ENCODE measurements around the gene MYF6. TPM values are rescaled to one million over a fixed set of nuclear protein-coding genes. Genes with fewer than 3 reads are reported as not detected.

Gene MYF6
- total RNA-seq, 2 experiments from 2014 or later, result not detected

GRCh38 chr12:80690513-80690912 is 16.9 kb upstream of the MYF6 start:
- no peak for ATAC-seq
- no peaks in the 10 kb centered on the region for H3K9me3 Mint-ChIP-seq (ENCODE audit: insufficient read depth)
- H3K27me3 Mint-ChIP-seq (ENCODE audit: low read depth), result no peaks in the 10 kb centered on the region
- no peak overlapping the region for H3K27ac Mint-ChIP-seq
- ChIA-PET CTCF (no interaction called here), POLR2A (no interaction called here)
- no peaks in the 10 kb centered on the region for H3K4me1 Mint-ChIP-seq (ENCODE audit: low read depth)
- H3K36me3 Mint-ChIP-seq (ENCODE audit: low read depth), result no peaks in the 10 kb centered on the region
- DNase-seq, result no peak
- H3K4me3 Mint-ChIP-seq, result no peak overlapping the region

GRCh38 chr12:80692114-80692513 is 15.3 kb upstream of the MYF6 start:
- H3K9me3 Mint-ChIP-seq (ENCODE audit: insufficient read depth), result no peaks in the 10 kb centered on the region
- CTCF ChIA-PET, result no interaction called here
- ATAC-seq, result no peak
- H3K27me3 Mint-ChIP-seq (ENCODE audit: low read depth), result no peaks in the 10 kb centered on the region
- H3K4me1 Mint-ChIP-seq (ENCODE audit: low read depth), result no peaks in the 10 kb centered on the region
- POLR2A ChIA-PET, result no interaction called here
- no peak for DNase-seq
- no peak overlapping the region for H3K4me3 Mint-ChIP-seq
- no peak overlapping the region for H3K27ac Mint-ChIP-seq
- no peaks in the 10 kb centered on the region for H3K36me3 Mint-ChIP-seq (ENCODE audit: low read depth)

GRCh38 chr12:80697270-80697887 is 10.1 kb upstream of the MYF6 start:
- Mint-ChIP-seq H3K4me3 (no peak overlapping the region), H3K9me3 (ENCODE audit: insufficient read depth) (no peaks in the 10 kb centered on the region), H3K36me3 (ENCODE audit: low read depth) (no peaks in the 10 kb centered on the region), H3K27ac (no peak overlapping the region), H3K27me3 (ENCODE audit: low read depth) (no peaks in the 10 kb centered on the region), H3K4me1 (ENCODE audit: low read depth) (no peaks in the 10 kb centered on the region)
- ATAC-seq (no peak), DNase-seq (no peak)
- ChIA-PET POLR2A (interaction anchor here (0.7 kb wide), 1 partner anchor 33 kb away, joined by 3 read pairs; no protein-coding TSS in a partner anchor), CTCF (no interaction called here)

DNA sequence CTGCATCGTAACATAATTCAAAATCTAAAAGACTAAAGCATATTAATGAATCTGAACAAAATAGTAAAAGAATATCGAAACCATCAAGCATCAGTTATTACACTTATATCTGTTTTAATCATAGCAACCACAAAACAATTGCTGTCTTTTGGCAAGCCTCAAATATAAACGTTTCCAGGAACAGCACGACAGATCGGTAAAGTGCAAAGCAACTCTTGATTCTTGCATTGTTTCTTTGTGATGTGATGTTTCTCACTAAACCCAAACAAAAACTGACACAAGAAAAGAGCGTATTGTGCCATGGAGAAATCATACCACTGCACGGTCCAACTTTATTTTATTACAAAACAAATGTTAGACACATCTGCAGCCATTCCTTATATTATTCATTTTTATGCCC is 9.2 kb upstream of the MYF6 start:
- H3K4me1 Mint-ChIP-seq (ENCODE audit: low read depth), result no peaks in the 10 kb centered on the region
- DNase-seq, result no peak
- no peaks in the 10 kb centered on the region for H3K9me3 Mint-ChIP-seq (ENCODE audit: insufficient read depth)
- H3K36me3 Mint-ChIP-seq (ENCODE audit: low read depth), result no peaks in the 10 kb centered on the region
- ChIA-PET POLR2A (no interaction called here), CTCF (no interaction called here)
- no peak for ATAC-seq
- no peak overlapping the region for H3K4me3 Mint-ChIP-seq
- no peak overlapping the region for H3K27ac Mint-ChIP-seq
- H3K27me3 Mint-ChIP-seq (ENCODE audit: low read depth), result no peaks in the 10 kb centered on the region

DNA sequence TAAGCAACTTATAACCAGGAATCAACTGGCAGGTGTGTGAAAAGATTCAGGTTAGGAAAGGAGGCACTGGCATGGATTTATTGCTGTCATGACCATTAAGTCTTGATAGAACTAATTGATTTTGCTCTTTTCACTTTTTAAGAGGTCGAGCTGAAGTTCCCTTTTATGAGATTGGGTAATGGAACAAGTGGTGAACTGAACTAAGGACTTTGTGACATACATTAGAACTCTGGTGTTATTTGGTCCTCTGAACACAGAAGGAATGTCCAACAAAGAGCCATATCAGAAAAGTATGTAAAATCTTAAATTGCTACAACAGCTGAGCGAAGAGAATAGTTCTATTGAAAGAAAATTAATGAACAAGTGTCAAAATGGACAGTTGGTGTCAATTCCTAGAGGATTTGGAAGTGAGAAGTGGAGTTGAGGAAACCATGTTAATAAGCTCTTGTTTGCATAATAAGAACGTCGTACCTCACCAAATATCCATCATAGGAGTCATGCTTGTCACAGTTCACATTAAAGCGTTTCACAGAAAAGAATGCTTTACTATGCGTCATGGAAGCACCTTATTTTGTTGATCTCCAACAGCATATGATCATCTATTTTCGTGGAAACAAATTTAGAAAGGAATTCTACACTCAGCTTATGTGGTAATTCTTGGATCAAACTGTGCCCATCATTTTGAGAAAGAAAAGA is 8.4 kb upstream of the MYF6 start:
- ATAC-seq (no peak), DNase-seq (no peak)
- Mint-ChIP-seq H3K4me3 (no peak overlapping the region), H3K27ac (no peak overlapping the region), H3K4me1 (ENCODE audit: low read depth) (no peaks in the 10 kb centered on the region), H3K36me3 (ENCODE audit: low read depth) (no peaks in the 10 kb centered on the region), H3K27me3 (ENCODE audit: low read depth) (no peaks in the 10 kb centered on the region), H3K9me3 (ENCODE audit: insufficient read depth) (no peaks in the 10 kb centered on the region)
- POLR2A ChIA-PET, result no interaction called here
- CTCF ChIA-PET, result no interaction called here

DNA sequence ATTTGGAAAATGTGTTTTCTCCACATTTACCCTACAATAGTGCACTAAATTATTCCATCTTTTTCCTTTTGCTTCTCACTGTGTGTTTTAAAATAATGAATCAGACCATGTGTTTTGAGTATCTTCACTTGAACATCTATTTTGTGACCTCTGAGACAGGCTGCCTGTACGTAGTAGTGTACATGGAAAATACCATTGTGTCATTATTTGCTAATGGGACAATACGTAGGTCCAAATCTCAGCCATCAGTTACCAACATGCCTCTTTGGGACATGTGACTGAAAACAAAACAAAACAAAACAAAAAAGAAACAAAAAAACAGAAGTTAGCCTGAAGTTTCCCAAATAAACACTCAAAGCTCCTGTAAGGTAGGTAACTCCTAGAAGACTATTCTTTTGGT is 7.1 kb upstream of the MYF6 start:
- POLR2A ChIA-PET, result no interaction called here
- no peaks in the 10 kb centered on the region for H3K4me1 Mint-ChIP-seq (ENCODE audit: low read depth)
- no peaks in the 10 kb centered on the region for H3K27me3 Mint-ChIP-seq (ENCODE audit: low read depth)
- CTCF ChIA-PET, result no interaction called here
- no peaks in the 10 kb centered on the region for H3K36me3 Mint-ChIP-seq (ENCODE audit: low read depth)
- DNase-seq (no peak), ATAC-seq (no peak)
- no peak overlapping the region for H3K4me3 Mint-ChIP-seq
- no peak overlapping the region for H3K27ac Mint-ChIP-seq
- H3K9me3 Mint-ChIP-seq (ENCODE audit: insufficient read depth), result no peaks in the 10 kb centered on the region

DNA sequence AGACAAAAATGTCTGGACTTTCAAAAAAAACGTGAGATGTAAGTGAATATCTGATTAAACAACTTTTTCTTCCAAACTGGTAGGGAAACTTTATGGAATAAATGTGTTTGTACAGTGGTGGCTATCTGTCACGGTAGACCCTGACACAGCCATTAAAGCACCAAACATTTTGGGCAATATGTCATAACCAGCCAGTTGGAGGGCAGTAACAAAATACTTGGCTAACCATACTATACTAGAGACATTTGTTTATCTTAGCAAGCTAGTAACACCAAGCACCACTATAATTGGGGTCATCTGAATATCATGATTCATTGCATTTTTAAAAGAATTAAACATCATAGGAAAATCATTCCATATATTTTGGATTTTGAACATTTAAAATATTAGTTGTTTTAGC is 6.0 kb upstream of the MYF6 start:
- no peaks in the 10 kb centered on the region for H3K9me3 Mint-ChIP-seq (ENCODE audit: insufficient read depth)
- no peak for DNase-seq
- POLR2A ChIA-PET, result no interaction called here
- CTCF ChIA-PET, result no interaction called here
- H3K36me3 Mint-ChIP-seq (ENCODE audit: low read depth), result no peaks in the 10 kb centered on the region
- no peak for ATAC-seq
- H3K4me1 Mint-ChIP-seq (ENCODE audit: low read depth), result no peaks in the 10 kb centered on the region
- H3K27me3 Mint-ChIP-seq (ENCODE audit: low read depth), result no peaks in the 10 kb centered on the region
- H3K27ac Mint-ChIP-seq, result no peak overlapping the region
- H3K4me3 Mint-ChIP-seq, result no peak overlapping the region

DNA sequence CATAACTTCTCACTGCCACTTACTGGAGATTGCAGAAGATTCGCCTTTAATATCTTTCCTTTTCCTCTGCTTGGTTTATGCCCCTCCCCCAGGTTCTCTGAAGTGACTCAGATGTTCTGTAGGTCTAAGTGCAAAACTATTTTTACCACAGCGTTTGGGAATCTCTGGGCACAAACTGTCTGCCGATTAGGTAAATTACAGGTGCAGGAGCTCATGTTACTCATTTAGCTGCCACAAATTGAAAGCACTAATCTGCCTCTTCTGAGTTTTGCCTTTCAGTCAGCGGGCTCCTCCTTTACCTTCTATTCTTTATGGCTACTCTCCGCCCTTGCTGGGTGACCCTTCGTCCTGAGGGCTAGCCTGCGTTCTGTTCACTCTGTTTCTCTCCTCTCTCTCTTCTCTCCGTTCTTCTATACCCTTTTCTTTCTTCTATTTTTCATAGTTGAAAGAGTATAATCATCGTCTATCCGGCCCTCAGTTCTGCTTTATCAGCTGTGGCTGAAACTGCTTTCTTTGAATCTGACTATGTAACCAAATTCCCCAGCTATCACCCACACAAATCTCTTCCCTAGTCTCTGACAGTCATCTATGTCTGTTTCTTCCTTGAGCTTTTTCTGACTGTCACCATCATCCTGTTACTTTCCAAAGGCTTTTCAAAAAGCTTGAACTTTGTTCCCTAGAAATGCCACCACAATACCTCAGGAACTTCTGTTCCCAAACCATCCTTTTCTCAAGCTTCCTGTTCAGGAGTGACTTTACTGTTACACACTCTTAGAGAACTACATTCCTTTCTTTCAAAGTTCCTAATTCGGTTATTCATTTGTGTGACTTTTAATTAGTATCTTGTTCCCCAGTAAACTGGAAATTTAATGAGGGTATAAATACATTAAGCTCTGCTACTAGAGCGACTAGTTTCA is 4.3 kb upstream of the MYF6 start:
- no peaks in the 10 kb centered on the region for H3K36me3 Mint-ChIP-seq (ENCODE audit: low read depth)
- no peak for DNase-seq
- no peak for ATAC-seq
- H3K4me3 Mint-ChIP-seq, result no peak overlapping the region
- H3K4me1 Mint-ChIP-seq (ENCODE audit: low read depth), result no peaks in the 10 kb centered on the region
- H3K27me3 Mint-ChIP-seq (ENCODE audit: low read depth), result peaks cover 7% of the 10 kb centered on the region
- POLR2A ChIA-PET, result no interaction called here
- H3K9me3 Mint-ChIP-seq (ENCODE audit: insufficient read depth), result no peaks in the 10 kb centered on the region
- CTCF ChIA-PET, result no interaction called here
- H3K27ac Mint-ChIP-seq, result no peak overlapping the region

- no peaks in the 10 kb centered on the region for H3K9me3 Mint-ChIP-seq (ENCODE audit: insufficient read depth)
- peaks cover 3% of the 10 kb centered on the region for H3K4me1 Mint-ChIP-seq (ENCODE audit: low read depth)
- ATAC-seq, result no peak
- ChIA-PET POLR2A (no interaction called here), CTCF (no interaction called here)
- peaks cover 14% of the 10 kb centered on the region for H3K27me3 Mint-ChIP-seq (ENCODE audit: low read depth)
- no peak overlapping the region for H3K4me3 Mint-ChIP-seq
- no peak for DNase-seq
- no peaks in the 10 kb centered on the region for H3K36me3 Mint-ChIP-seq (ENCODE audit: low read depth)
- no peak overlapping the region for H3K27ac Mint-ChIP-seq
Measured at GRCh38 chr12:80704420-80704819, 3.0 kb upstream of the MYF6 start.

- ChIA-PET CTCF (interaction anchor here (0.9 kb wide), 1 partner anchor 781 kb away, joined by 3 read pairs; no protein-coding TSS in a partner anchor), POLR2A (no interaction called here)
- Mint-ChIP-seq H3K27me3 (ENCODE audit: low read depth) (peaks cover 22% of the 10 kb centered on the region), H3K9me3 (ENCODE audit: insufficient read depth) (no peaks in the 10 kb centered on the region), H3K36me3 (ENCODE audit: low read depth) (no peaks in the 10 kb centered on the region), H3K4me1 (ENCODE audit: low read depth) (peaks cover 3% of the 10 kb centered on the region), H3K4me3 (no peak overlapping the region), H3K27ac (no peak overlapping the region)
- DNase-seq, result no peak
- ATAC-seq, result no peak
Measured at GRCh38 chr12:80707830-80708258, 410 bp downstream of the MYF6 start.

DNA sequence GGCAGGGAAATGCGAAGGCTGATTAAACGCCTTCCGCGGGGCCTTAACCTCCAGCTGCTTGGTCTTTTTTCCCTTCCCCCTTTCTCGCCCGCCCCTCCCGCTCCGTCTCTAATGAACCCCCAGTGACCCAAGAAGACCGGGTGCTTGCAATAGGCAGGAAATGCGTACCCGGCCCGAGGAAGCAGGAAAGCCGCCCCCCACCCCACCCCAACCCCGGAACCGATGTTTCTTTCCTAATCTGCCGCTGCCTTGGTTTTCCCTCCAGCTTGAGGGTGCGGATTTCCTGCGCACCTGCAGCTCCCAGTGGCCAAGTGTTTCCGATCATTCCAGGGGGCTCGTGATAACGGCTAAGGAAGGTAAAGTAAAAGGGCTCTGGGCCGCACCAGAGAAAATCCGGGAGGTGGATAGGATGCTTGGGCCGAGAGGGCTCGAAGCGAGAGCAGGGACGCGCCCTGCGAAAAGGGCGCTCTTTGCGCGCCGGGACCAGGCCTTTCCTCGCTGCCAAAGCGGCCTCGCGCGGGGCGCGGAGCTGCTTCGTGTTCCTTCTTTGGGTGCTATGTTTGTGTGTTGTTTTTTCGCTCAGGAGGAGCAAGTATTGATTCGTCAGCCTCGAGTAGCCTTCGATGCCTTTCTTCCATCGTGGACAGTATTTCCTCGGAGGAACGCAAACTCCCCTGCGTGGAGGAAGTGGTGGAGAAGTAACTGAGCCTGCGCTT is 983 bp downstream of the MYF6 start:
- ChIA-PET POLR2A (no interaction called here), CTCF (interaction anchor here (0.9 kb wide), 1 partner anchor 782 kb away, joined by 3 read pairs; no protein-coding TSS in a partner anchor)
- H3K4me1 Mint-ChIP-seq (ENCODE audit: low read depth), result peaks cover 3% of the 10 kb centered on the region
- H3K36me3 Mint-ChIP-seq (ENCODE audit: low read depth), result no peaks in the 10 kb centered on the region
- no peaks in the 10 kb centered on the region for H3K9me3 Mint-ChIP-seq (ENCODE audit: insufficient read depth)
- H3K27ac Mint-ChIP-seq, result no peak overlapping the region
- H3K27me3 Mint-ChIP-seq (ENCODE audit: low read depth), result peaks cover 22% of the 10 kb centered on the region
- no peak overlapping the region for H3K4me3 Mint-ChIP-seq
- ATAC-seq (no peak), DNase-seq (no peak)

- Mint-ChIP-seq H3K4me1 (ENCODE audit: low read depth) (peaks cover 3% of the 10 kb centered on the region), H3K27ac (no peak overlapping the region), H3K27me3 (ENCODE audit: low read depth) (peaks cover 28% of the 10 kb centered on the region), H3K36me3 (ENCODE audit: low read depth) (no peaks in the 10 kb centered on the region), H3K9me3 (ENCODE audit: insufficient read depth) (no peaks in the 10 kb centered on the region), H3K4me3 (no peak overlapping the region)
- ChIA-PET CTCF (no interaction called here), POLR2A (no interaction called here)
- ATAC-seq (no peak), DNase-seq (no peak)
Measured at GRCh38 chr12:80708975-80709328, 1.5 kb downstream of the MYF6 start.

All from activated CD8-positive, alpha-beta T cell treated with anti-CD3 and anti-CD28 coated beads, Interleukin-2, amount 10 ng/mL, durations not matched to agents 7 days and 5 days (primary cell).